HG02870 (cell line): Measurements from ENCODE around the gene TRIM61.
"Not testable (repeated sequence)": the region's sequence is repeated elsewhere in the genome, so short reads cannot be mapped to it uniquely, and the experiment has no call there.

Source experiments
- ATAC-seq: cut with Tn5 transposase; IDR thresholded peaks from one replicate; pipeline ENCODE4 v1.9.1; 2021; ENCODE audit warnings: mild to moderate bottlenecking, moderate library complexity; ENCODE audit not compliant: unreplicated experiment

The TRIM61 gene

GRCh38 chr4:164977243-164978164 lies at the start of gene TRIM61:
Gene TRIM61, minus strand, starts transcription at chr4:164977657. Its CDS starts 7,655 bp downstream, at chr4:164970002.
- ATAC-seq, result peak; percentile 98

GRCh38 chr4:165025782-165026181 lies 48.3 kb upstream of the TRIM61 start:
- not testable (repeated sequence) for ATAC-seq

- not testable (repeated sequence) for ATAC-seq
These were observed 42.5 kb upstream of the TRIM61 start for GRCh38 chr4:165019995-165020394.

- no peak for ATAC-seq
These were observed 39.5 kb upstream of the TRIM61 start for GRCh38 chr4:165016971-165017370.

GRCh38 chr4:165013691-165014090 lies 36.2 kb upstream of the TRIM61 start:
- no peak for ATAC-seq

- no peak for ATAC-seq
These were observed 33.9 kb upstream of the TRIM61 start for GRCh38 chr4:165011403-165011802.

GRCh38 chr4:165010991-165011390 lies 33.5 kb upstream of the TRIM61 start:
- ATAC-seq, result no peak

- ATAC-seq, result no peak
These were observed 33.0 kb upstream of the TRIM61 start for GRCh38 chr4:165010487-165010886.

GRCh38 chr4:165009493-165010227 lies 32.2 kb upstream of the TRIM61 start:
- peak; percentile 79 for ATAC-seq

GRCh38 chr4:165006886-165007285 lies 29.4 kb upstream of the TRIM61 start:
- no peak for ATAC-seq

GRCh38 chr4:165006456-165006855 lies 29.0 kb upstream of the TRIM61 start:
- no peak for ATAC-seq

- ATAC-seq, result no peak
These were observed 28.0 kb upstream of the TRIM61 start for GRCh38 chr4:165005352-165005925.

- not testable (repeated sequence) for ATAC-seq
These were observed 24.5 kb upstream of the TRIM61 start for GRCh38 chr4:165001957-165002356.

GRCh38 chr4:164998526-164999080 lies 21.1 kb upstream of the TRIM61 start:
- not testable (repeated sequence) for ATAC-seq

GRCh38 chr4:164997941-164998340 lies 20.5 kb upstream of the TRIM61 start:
- ATAC-seq, result no peak

GRCh38 chr4:164997324-164997723 lies 19.9 kb upstream of the TRIM61 start:
- no peak for ATAC-seq

- ATAC-seq, result not testable (repeated sequence)
These were observed 18.7 kb upstream of the TRIM61 start for GRCh38 chr4:164996123-164996522.

- ATAC-seq, result not testable (repeated sequence)
These were observed 13.3 kb upstream of the TRIM61 start for GRCh38 chr4:164990786-164991185.

GRCh38 chr4:164989471-164989870 lies 12.0 kb upstream of the TRIM61 start:
- no peak for ATAC-seq

GRCh38 chr4:164971929-164972328 lies 5.5 kb downstream of the TRIM61 start:
- not testable (repeated sequence) for ATAC-seq

GRCh38 chr4:164959896-164960295 lies 17.6 kb downstream of the TRIM61 start:
- no peak for ATAC-seq
